Uterus (tissue), 2 donors: ENCODE measurements around the gene RAD23A.

ENCODE experiments used
- CTCF ChIP-seq, 4 experiments: fragments of 200-600 bp in 2 of 4; fragments of 450-650 bp in 2 of 4; sonication (generic) in 2 of 4; IDR thresholded peaks; one replicate each; pipeline ENCODE4 v1.5.1; 2016 to 2019; ENCODE audit warnings: antibody characterized with exemption in 4 of 4, mild to moderate bottlenecking in 2 of 4, moderate library complexity in 1 of 4
- POLR2A ChIP-seq, 2 donors: fragments of 450-650 bp; IDR thresholded peaks; one replicate each; pipeline ENCODE4 v1.6.1; 2016; ENCODE audit warnings: antibody characterized with exemption in 2 of 2, mild to moderate bottlenecking in 1 of 2, moderate library complexity in 1 of 2

DNA sequence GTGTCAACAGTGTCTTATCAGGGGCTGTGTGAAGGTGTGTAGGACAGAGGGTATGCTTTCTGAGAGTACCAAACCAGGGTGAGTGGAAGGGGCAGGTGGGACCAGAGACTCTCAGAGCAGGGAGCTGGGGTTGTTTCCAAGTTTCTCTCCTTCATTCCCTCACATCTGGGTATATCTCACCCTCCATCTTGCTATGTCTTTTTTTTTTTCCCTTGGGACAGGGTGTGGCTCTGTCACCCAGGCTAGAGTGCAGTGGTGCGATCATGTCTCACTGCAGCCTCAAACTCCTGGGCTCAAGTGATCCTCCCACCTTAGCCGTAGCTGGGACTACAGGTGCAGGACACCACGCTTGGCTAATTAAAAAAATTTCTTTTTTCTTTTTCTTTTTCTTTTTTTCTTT is 34.3 kb downstream of the RAD23A start:
- TF ChIP-seq POLR2A (IDR thresholded peaks at IDR 0.05): no peak
- TF ChIP-seq CTCF (IDR thresholded peaks at IDR 0.05): no peak
